ENCODE data around the gene MAGI3.

GRCh38 chr1:113452921-113453770 is 62.8 kb downstream of the MAGI3 start:
- TF ChIP-seq CTCF (IDR thresholded peaks at IDR 0.05) (no peak), POLR2A (IDR thresholded peaks at IDR 0.05) (no peak)
